Activated CD4-positive, alpha-beta T cell treated with anti-CD3 and anti-CD28 coated beads for 36 hours (primary cell): Measurements from ENCODE around the gene WBP1L. TPM values are rescaled to one million over a fixed set of nuclear protein-coding genes. Genes with fewer than 3 reads are reported as not detected.

ENCODE experiments used
- total RNA-seq, 2 experiments: library from RNA; stranded (reverse); gene quantifications; one replicate each; pipeline ENCODE4 v1.2.3, GENCODE V29; 2021

Gene WBP1L
- total RNA-seq, 2 experiments from 2014 or later, result 14.9 to 16.4 TPM

Other genes starting within 250 kb of the WBP1L start
- gene ACTR1A, start 241.2 kb upstream of the WBP1L start, total RNA-seq, result 10 to 100 TPM; 51.1 to 53.3 TPM
- gene SUFU, start 240.0 kb upstream of the WBP1L start, total RNA-seq, result 1 to 10 TPM; 8.4 to 9.5 TPM
- 10 to 100 TPM; 37.8 to 39.1 TPM for gene TRIM8, start 99.5 kb upstream of the WBP1L start, total RNA-seq
- 1 to 10 TPM; 6.4 to 6.9 TPM for gene ARL3, start 29.6 kb upstream of the WBP1L start, total RNA-seq
- gene SFXN2, start 29.3 kb upstream of the WBP1L start, total RNA-seq, result 10 to 100 TPM; 18.2 to 20.7 TPM
- gene CYP17A1, start 93.5 kb downstream of the WBP1L start, total RNA-seq, result not detected
- gene BORCS7, start 110.3 kb downstream of the WBP1L start, total RNA-seq, result 1 to 10 TPM; 4.5 to 5.1 TPM
- 1 to 10 TPM; 1.1 to 1.5 TPM for gene AS3MT, start 125.5 kb downstream of the WBP1L start, total RNA-seq
- gene CNNM2, start 174.3 kb downstream of the WBP1L start, total RNA-seq, result 1 to 10 TPM; 4.2 to 4.5 TPM